ENCODE results near the gene FYTTD1. TPM values are rescaled to one million over a fixed set of nuclear protein-coding genes. Genes with fewer than 3 reads are reported as not detected.
A peak's percentile ranks its signal among the peaks of the same experiment; 100 is the strongest.

Gene FYTTD1
- total and polyA plus RNA-seq, 2 of the 4 experiments (the other 2 are of a cell fraction), result 20.4 to 50.2 TPM

DNA sequence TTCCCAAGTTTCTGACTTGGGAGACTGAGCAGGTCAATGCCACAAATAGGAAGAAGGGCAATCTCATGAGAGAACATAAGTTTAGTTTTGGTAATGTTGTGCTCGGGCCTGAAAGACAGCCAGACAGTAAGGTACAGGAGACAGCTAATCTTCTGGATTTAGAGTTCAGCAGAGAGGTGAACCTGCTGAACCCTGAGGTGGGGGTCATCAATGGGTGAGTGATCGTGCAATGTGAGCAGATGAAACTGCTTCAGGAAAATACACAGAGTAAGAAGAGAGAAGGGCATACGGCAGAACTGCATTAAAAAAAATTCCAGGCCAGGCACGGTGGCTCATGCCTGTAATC lies 36.2 kb upstream of the FYTTD1 start (continued):
- TF ChIP-seq RCOR1 (IDR thresholded peaks at IDR 0.05; ENCODE audit: insufficient replicate concordance, low read length), result no peak
- TF ChIP-seq RFX5 (IDR thresholded peaks at IDR 0.05; ENCODE audit: low read depth, low read length), result no peak
- TF ChIP-seq USF2 (IDR thresholded peaks at IDR 0.05; ENCODE audit: low read depth, low read length), result no peak
- TF ChIP-seq FOS (IDR thresholded peaks at IDR 0.05; ENCODE audit: low read depth, low read length), result no peak
- no peak for TF ChIP-seq RAD21 (IDR thresholded peaks at IDR 0.05; ENCODE audit: low read length)
- TF ChIP-seq MAZ (IDR thresholded peaks at IDR 0.05; ENCODE audit: borderline replicate concordance, low read depth, low read length), result no peak

- Histone ChIP-seq H3K4ac (ENCODE audit: low read depth, low read length) (peak overlapping the region; percentile 51; the same call in 1 of the 2 replicates), H2BK5ac (ENCODE audit: low read depth, low read length, poor library complexity, severe bottlenecking) (peak overlapping the region; percentile 0), H3K9ac (ENCODE audit: low read depth, low read length) (no peak overlapping the region), H3K79me1 (ENCODE audit: low read depth in 1 of 2, low read length in 2 of 2) (peaks cover 13 to 52% of the 10 kb centered on the region in 2 experiments), H2AK5ac (ENCODE audit: low read depth, low read length) (peak overlapping the region; percentile 55), H3K23ac (ENCODE audit: low read depth, low read length) (no peak overlapping the region), H2BK20ac (ENCODE audit: low read depth, low read length) (peak overlapping the region; percentile 14; the same call in 1 of the 2 replicates), H4K5ac (ENCODE audit: low read depth, low read length) (no peak overlapping the region), H3K18ac (ENCODE audit: low read depth, low read length) (no peak overlapping the region), H3K27me3 (ENCODE audit: control insufficient read depth, insufficient read depth, low read length) (no peaks in the 10 kb centered on the region), H2AFZ (replicated peaks; ENCODE audit: low read length, poor library complexity) (no peak overlapping the region), H3K4me1 (ENCODE audit: control insufficient read depth, insufficient read depth, low read length) (peaks cover 7% of the 10 kb centered on the region), H3K27ac (ENCODE audit: insufficient read depth, low read length) (no peak overlapping the region), H2BK120ac (ENCODE audit: low read depth, low read length) (0 out of 2 replicates have a peak overlapping the region, but pooled peaks have one; percentile 26), H3K14ac (replicated peaks; ENCODE audit: low read depth, low read length) (no peak overlapping the region), H4K91ac (ENCODE audit: insufficient read depth, low read depth, low read length) (peak overlapping the region; percentile 23; the same call in 1 of the 2 replicates), H2BK15ac (ENCODE audit: low read depth, low read length) (0 out of 3 replicates have a peak overlapping the region, but pooled peaks have one; percentile 54), H3K4me3 (ENCODE audit: insufficient read depth, low read depth, low read length) (no peak overlapping the region), H3K9me1 (ENCODE audit: insufficient read depth, low read length) (peaks cover 7% of the 10 kb centered on the region; the same call in 1 of the 2 replicates), H3K56ac (ENCODE audit: extremely low read depth, insufficient read depth, low read length) (no peak overlapping the region), H4K20me1 (ENCODE audit: insufficient read depth, low read length) (no peaks in the 10 kb centered on the region), H4K8ac (ENCODE audit: low read depth in 2 of 2, low read length in 2 of 2) (peak overlapping the region in 1 of 2 experiments; percentile 24; a peak in 2 of 4 replicates), H3K9me3 (ENCODE audit: control insufficient read depth, insufficient read depth, low read length) (no peaks in the 10 kb centered on the region), H3K36me3 (ENCODE audit: control insufficient read depth, insufficient read depth, low read length) (0 out of 2 replicates have a peak, but pooled peaks cover 1% of the 10 kb centered on the region), H2AK9ac (replicated peaks; ENCODE audit: low read depth, low read length, poor library complexity) (peak overlapping the region; percentile 37), H3K4me2 (ENCODE audit: low read depth, low read length) (no peak overlapping the region)
- in situ Hi-C loops (cut with MboI; ENCODE audit: low sequenced_read_pairs) (no loop called here), intact Hi-C loops (cut with micrococcal nuclease) (no loop called here), dilution Hi-C loops (cut with HindIII; ENCODE audit: low sequenced_read_pairs, unreplicated experiment) (no loop called here)
- ATAC-seq (ENCODE audit: low read depth) (no peak), DNase-seq (no peak)
- no TSS peak for BruUV-seq (replicated peaks)
- no CpG with 5 or more reads among the region's 4 CpGs for WGBS, 2 experiments (ENCODE audit: extremely low coverage in 2 of 2, insufficient read length in 1 of 2)
- ChIA-PET POLR2A (ENCODE audit: unreplicated experiment) (no interaction called here), CTCF (interaction anchor here (0.6 to 0.7 kb wide), 2 partner anchors 21 to 34 kb away, joined by 4 to 7 read pairs; no protein-coding TSS in a partner anchor)
- TF ChIP-seq RFX5 (IDR thresholded peaks at IDR 0.05; ENCODE audit: low read depth, low read length) (no peak), MXI1 (IDR thresholded peaks at IDR 0.05; ENCODE audit: borderline replicate concordance, low read depth, low read length) (no peak), MAZ (IDR thresholded peaks at IDR 0.05; ENCODE audit: borderline replicate concordance, low read depth, low read length) (no peak), POLR2A (IDR thresholded peaks at IDR 0.05; ENCODE audit: low read depth, low read length) (no peak), MAFK (IDR thresholded peaks at IDR 0.05; ENCODE audit: low read depth, low read length) (no peak), RCOR1 (IDR thresholded peaks at IDR 0.05; ENCODE audit: insufficient replicate concordance, low read length) (no peak), BHLHE40 (IDR thresholded peaks at IDR 0.05; ENCODE audit: low read depth, low read length) (no peak), CTCF (conservative IDR thresholded peaks at IDR 0.05; ENCODE audit: low read depth, low read length) (no peak)
Observed at GRCh38 chr3:197714251-197714650, 35.4 kb upstream of the FYTTD1 start.
